Nephron (organoid): ENCODE results near the gene ZNF254.
"Not testable (repeated sequence)": the region's sequence is repeated elsewhere in the genome, so short reads cannot be mapped to it uniquely, and the experiment has no call there.

Experiments
- H3K27ac Mint-ChIP-seq, 3 experiments: 2 replicates each; pipeline ENCODE4 v1.8.0; 2020; ENCODE audit warnings: mixed read lengths in 3 of 3, mild to moderate bottlenecking in 2 of 3, moderate library complexity in 1 of 3
- H3K27me3 Mint-ChIP-seq: 2 replicates; pipeline ENCODE4 v1.8.0; 2021; ENCODE audit warnings: low read depth, mild to moderate bottlenecking, moderate library complexity, mixed read lengths
- H3K36me3 Mint-ChIP-seq: 2 replicates; pipeline ENCODE4 v1.8.0; 2020; ENCODE audit warnings: low read depth, mixed read lengths
- H3K4me1 Mint-ChIP-seq: 2 replicates; pipeline ENCODE4 v1.8.0; 2020; ENCODE audit warnings: mixed read lengths
- H3K4me3 Mint-ChIP-seq, 3 experiments: 2 replicates each; pipeline ENCODE4 v1.8.0; 2020; ENCODE audit warnings: mild to moderate bottlenecking in 3 of 3, mixed read lengths in 3 of 3, moderate library complexity in 2 of 3
- H3K9me3 Mint-ChIP-seq: 2 replicates; pipeline ENCODE4 v1.8.0; 2020; ENCODE audit warnings: mixed read lengths
- TF ChIP-seq, protein P1 (sequence below), 3 experiments: fragments of 200-600 bp; sonication (generic); IDR thresholded peaks; one replicate each; pipeline ENCODE4 v1.5.0; 2021; ENCODE audit warnings: antibody characterized with exemption in 3 of 3; ENCODE audit not compliant: unreplicated experiment in 3 of 3

The ZNF254 gene

DNA sequence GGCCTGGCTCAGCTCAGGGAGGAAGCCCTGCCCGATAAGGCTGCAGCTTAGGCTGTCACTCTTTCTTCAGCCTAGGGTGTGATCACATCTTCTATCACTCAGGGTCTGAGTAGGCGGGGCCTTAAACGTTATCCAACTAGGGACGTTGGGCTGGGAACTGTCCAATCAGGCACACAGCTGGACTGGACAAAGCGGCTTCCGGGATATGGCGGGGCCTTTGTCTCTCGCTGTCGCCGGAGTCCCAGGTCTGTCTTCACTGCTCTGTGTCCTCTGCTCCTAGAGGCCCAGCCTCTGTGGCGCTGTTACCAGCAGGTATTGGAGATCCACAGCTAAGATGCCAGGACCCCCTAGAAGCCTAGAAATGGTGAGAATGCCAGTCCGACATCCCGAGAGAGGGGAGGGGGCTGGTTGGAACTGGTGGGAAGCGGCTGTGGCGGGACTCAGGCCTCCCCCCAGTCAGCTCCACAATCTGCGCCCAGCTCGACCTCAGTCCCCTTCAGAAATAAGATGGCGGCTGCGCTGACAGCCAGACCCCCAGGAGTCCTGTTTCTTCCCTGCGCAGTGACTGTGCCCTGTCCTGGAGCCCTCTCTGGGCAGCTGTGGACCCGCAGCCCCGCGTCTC lies at the start of gene ZNF254:
TSS of gene ZNF254 (plus strand) at position 214 of the 622 bp plus-strand sequence. CDS start at position 335, 121 bp downstream.
- Mint-ChIP-seq H3K4me1 (peaks cover 4% of the 10 kb centered on the region), H3K9me3 (peaks cover 6% of the 10 kb centered on the region), H3K36me3 (peaks cover 51% of the 10 kb centered on the region), H3K27ac (peak within 1 kb of the TSS; percentile 99 to 100 (median 100)), H3K27me3 (no peaks in the 10 kb centered on the region), H3K4me3 (peak within 1 kb of the TSS; percentile 98 to 100 (median 98))
- TF ChIP-seq, protein P1, sequence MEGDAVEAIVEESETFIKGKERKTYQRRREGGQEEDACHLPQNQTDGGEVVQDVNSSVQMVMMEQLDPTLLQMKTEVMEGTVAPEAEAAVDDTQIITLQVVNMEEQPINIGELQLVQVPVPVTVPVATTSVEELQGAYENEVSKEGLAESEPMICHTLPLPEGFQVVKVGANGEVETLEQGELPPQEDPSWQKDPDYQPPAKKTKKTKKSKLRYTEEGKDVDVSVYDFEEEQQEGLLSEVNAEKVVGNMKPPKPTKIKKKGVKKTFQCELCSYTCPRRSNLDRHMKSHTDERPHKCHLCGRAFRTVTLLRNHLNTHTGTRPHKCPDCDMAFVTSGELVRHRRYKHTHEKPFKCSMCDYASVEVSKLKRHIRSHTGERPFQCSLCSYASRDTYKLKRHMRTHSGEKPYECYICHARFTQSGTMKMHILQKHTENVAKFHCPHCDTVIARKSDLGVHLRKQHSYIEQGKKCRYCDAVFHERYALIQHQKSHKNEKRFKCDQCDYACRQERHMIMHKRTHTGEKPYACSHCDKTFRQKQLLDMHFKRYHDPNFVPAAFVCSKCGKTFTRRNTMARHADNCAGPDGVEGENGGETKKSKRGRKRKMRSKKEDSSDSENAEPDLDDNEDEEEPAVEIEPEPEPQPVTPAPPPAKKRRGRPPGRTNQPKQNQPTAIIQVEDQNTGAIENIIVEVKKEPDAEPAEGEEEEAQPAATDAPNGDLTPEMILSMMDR (IDR thresholded peaks at IDR 0.05; ENCODE audit: unreplicated experiment in 3 of 3), result no peak

GRCh38 chr19:24040621-24041020 lies 46.4 kb upstream of the ZNF254 start:
- Mint-ChIP-seq H3K27me3 (no peaks in the 10 kb centered on the region), H3K27ac (no peak overlapping the region), H3K9me3 (peaks cover 18% of the 10 kb centered on the region), H3K4me3 (no peak overlapping the region), H3K4me1 (peaks cover 14% of the 10 kb centered on the region), H3K36me3 (peaks cover 86% of the 10 kb centered on the region)
- TF ChIP-seq, protein P1 (IDR thresholded peaks at IDR 0.05; ENCODE audit: unreplicated experiment in 3 of 3), result no peak

GRCh38 chr19:24041326-24041725 lies 45.7 kb upstream of the ZNF254 start:
- not testable (repeated sequence) for H3K4me3 Mint-ChIP-seq, H3K4me1 Mint-ChIP-seq, H3K27me3 Mint-ChIP-seq, H3K27ac Mint-ChIP-seq
- Mint-ChIP-seq H3K36me3 (peaks cover 85% of the 10 kb centered on the region), H3K9me3 (peaks cover 12% of the 10 kb centered on the region)

DNA sequence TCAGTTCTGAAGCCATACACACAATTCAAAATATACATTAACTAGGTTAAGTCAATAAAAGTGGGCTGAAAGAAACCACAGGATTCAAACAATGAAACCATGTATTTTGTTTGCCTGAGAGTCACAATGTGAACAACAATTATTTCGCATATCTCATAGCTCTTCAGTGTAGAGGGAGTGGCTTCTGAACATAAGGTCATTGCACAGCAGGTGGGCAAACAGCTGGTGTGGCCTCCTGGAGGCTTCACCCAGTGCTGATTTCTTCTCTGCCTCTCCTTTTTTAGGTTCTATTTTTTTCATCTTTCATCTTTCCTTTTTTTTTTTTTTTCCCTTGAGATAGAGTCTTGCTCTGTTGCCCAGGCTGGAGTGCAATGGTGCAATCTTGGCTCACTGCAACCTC lies 40.4 kb upstream of the ZNF254 start:
- TF ChIP-seq, protein P1 (IDR thresholded peaks at IDR 0.05; ENCODE audit: unreplicated experiment in 3 of 3), result no peak
- H3K36me3 Mint-ChIP-seq, result peaks cover 87% of the 10 kb centered on the region
- peaks cover 3% of the 10 kb centered on the region for H3K9me3 Mint-ChIP-seq
- no peak overlapping the region for H3K27ac Mint-ChIP-seq
- peaks cover 4% of the 10 kb centered on the region for H3K4me1 Mint-ChIP-seq
- H3K4me3 Mint-ChIP-seq, result no peak overlapping the region
- no peaks in the 10 kb centered on the region for H3K27me3 Mint-ChIP-seq

DNA sequence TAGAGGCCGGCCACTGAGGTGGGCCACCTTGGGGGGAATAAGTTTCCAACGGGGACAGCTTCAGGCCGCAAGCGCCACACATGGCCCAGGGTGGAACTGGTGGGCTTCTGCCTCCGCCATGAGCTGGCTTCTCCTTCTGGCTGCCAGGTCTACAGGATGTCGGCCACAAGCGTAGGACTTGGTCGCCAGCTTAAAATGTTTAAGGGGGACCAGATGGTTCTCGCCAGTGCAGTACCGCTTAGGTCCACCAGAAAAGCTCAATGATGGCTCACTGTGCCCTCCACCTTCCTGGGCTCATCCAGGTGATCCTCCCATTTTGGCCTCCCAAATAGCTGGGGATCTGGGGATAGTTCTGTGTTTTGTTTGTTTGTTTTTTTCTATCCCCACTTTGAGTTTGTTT lies 38.7 kb upstream of the ZNF254 start:
- H3K27ac Mint-ChIP-seq, result no peak overlapping the region
- TF ChIP-seq, protein P1 (IDR thresholded peaks at IDR 0.05; ENCODE audit: unreplicated experiment in 3 of 3), result no peak

DNA sequence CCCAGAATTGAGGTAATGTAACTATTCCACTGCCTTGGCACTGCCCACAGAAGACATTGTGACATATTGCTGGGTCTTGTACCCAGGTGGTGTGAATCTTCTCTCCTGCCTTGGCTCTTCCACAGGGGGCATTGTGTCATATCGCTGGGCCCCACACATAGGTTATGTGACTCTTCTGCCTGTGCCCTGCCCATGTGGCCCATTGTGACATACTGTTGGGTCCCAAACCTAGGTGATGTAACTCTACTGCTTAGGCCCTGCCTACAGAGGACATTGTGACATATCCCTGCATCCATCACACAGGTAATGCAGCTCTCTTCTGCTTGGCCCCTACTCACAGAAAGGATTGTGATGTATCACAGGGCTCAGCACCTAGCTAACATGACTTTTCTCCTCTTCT lies 37.5 kb upstream of the ZNF254 start:
- H3K27ac Mint-ChIP-seq, result no peak overlapping the region
- TF ChIP-seq, protein P1 (IDR thresholded peaks at IDR 0.05; ENCODE audit: unreplicated experiment in 3 of 3), result no peak
- H3K4me3 Mint-ChIP-seq, result no peak overlapping the region
- H3K9me3 Mint-ChIP-seq, result no peaks in the 10 kb centered on the region
- H3K4me1 Mint-ChIP-seq, result peaks cover 4% of the 10 kb centered on the region
- no peaks in the 10 kb centered on the region for H3K27me3 Mint-ChIP-seq
- peaks cover 91% of the 10 kb centered on the region for H3K36me3 Mint-ChIP-seq

More for the DNA sequence above, 38.7 kb upstream of the ZNF254 start:
- Mint-ChIP-seq H3K4me3 (no peak overlapping the region), H3K36me3 (peaks cover 87% of the 10 kb centered on the region), H3K27me3 (no peaks in the 10 kb centered on the region), H3K4me1 (peaks cover 4% of the 10 kb centered on the region), H3K9me3 (no peaks in the 10 kb centered on the region)
